ENCODE data around the gene MYH14.

DNA sequence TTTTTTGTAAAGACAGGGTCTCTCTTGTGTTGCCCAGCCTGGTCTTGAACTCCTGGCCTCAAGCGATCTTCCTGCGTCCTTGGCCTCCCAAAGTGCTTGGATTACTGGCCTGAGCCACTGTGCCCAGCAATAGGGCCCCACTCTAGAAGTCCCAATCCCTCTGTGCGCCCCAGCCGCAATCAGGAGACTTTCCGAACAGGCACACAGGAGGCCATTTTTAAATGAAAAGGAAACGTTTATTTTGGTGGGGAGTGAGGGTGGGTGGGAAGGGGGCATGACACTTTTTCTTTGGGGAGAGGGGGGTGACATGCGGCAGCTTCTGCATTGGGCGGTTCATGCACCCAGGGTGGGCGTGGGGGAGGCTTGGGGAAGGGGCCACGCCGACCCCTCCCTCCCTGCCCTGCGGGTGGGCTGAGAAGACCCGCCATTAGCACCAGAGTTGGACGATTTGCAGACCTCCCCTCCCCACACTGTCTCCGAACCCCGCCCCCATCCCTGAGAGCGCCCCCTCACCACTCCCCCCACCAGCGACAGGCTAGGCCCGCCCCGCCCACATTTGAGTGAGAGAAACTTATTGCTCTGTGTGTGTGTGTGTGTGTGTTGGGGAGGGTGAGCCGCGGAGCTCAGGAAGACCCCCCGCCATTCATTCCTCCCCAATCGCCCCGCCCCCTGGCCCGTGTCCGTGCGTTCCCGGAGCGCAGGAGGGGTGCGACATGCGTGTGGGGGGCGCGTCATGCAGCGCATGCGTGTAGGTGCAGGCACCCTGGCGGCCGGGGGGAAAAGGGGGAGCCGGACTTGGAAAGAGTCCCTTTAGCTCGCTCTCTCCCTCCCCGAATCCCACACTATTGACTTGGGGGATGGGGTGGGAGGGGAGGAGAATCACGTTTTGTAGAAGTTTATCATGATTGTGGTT, 108.6 kb downstream of the MYH14 start:
- TF ChIP-seq, protein P1, sequence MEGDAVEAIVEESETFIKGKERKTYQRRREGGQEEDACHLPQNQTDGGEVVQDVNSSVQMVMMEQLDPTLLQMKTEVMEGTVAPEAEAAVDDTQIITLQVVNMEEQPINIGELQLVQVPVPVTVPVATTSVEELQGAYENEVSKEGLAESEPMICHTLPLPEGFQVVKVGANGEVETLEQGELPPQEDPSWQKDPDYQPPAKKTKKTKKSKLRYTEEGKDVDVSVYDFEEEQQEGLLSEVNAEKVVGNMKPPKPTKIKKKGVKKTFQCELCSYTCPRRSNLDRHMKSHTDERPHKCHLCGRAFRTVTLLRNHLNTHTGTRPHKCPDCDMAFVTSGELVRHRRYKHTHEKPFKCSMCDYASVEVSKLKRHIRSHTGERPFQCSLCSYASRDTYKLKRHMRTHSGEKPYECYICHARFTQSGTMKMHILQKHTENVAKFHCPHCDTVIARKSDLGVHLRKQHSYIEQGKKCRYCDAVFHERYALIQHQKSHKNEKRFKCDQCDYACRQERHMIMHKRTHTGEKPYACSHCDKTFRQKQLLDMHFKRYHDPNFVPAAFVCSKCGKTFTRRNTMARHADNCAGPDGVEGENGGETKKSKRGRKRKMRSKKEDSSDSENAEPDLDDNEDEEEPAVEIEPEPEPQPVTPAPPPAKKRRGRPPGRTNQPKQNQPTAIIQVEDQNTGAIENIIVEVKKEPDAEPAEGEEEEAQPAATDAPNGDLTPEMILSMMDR (IDR thresholded peaks at IDR 0.05; ENCODE audit: low read depth, low read length) = no peak
- TF ChIP-seq POLR2A (IDR thresholded peaks at IDR 0.05; ENCODE audit: extremely low read depth, insufficient read length) = no peak
- TF ChIP-seq, protein P2, sequence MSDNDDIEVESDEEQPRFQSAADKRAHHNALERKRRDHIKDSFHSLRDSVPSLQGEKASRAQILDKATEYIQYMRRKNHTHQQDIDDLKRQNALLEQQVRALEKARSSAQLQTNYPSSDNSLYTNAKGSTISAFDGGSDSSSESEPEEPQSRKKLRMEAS (IDR thresholded peaks at IDR 0.05; ENCODE audit: low read depth, low read length) = no peak
